ENCODE results near the gene BEST1.
"Not testable (repeated sequence)": the region's sequence is repeated elsewhere in the genome, so short reads cannot be mapped to it uniquely, and the experiment has no call there.

Gene BEST1

DNA sequence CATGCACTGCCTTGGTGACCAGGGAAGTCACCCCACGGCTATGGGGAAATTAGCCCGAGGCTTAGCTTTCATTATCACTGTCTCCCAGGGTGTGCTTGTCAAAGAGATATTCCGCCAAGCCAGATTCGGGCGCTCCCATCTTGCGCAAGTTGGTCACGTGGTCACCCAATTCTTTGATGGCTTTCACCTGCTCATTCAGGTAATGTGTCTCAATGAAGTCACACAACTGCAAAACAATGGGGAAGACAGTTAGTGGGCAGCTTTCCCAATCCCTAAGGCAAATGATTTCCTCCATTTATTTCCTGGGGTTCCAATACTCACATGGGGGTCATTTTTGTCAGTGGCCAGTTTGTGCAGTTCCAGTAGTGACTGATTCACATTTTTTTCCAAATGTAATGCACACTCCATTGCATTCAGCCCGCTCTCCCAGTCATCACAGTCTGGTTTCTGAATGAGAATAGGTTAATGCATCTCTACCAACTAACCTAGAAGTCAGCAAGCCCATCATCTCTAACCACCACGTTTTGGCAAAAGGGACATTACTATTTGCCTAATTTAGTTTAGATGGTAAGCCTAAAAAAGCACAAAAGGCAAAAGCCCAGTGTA is 14.6 kb downstream of the BEST1 start:
- DNase-seq (ENCODE audit: low read depth): not testable (repeated sequence)

DNA sequence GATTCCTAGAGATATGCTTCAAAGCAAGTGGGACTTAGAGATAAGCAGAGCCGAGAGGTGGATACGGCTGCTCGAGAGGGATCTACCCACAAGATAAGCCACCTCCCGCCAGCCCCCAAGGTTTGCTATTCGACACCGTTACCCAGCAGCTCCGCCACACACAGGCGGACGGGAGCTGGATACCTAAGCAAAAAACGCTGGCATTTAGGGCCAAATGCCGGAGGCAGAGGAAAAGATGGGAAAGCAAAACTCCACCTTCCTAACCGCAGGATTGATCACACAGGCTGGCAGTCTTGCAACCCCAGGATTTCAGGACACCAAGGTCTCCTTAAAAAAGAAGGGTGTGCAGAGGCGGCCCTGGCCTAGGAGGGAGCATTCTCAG is 16.6 kb downstream of the BEST1 start:
- no peak for DNase-seq (ENCODE audit: low read depth)

DNA sequence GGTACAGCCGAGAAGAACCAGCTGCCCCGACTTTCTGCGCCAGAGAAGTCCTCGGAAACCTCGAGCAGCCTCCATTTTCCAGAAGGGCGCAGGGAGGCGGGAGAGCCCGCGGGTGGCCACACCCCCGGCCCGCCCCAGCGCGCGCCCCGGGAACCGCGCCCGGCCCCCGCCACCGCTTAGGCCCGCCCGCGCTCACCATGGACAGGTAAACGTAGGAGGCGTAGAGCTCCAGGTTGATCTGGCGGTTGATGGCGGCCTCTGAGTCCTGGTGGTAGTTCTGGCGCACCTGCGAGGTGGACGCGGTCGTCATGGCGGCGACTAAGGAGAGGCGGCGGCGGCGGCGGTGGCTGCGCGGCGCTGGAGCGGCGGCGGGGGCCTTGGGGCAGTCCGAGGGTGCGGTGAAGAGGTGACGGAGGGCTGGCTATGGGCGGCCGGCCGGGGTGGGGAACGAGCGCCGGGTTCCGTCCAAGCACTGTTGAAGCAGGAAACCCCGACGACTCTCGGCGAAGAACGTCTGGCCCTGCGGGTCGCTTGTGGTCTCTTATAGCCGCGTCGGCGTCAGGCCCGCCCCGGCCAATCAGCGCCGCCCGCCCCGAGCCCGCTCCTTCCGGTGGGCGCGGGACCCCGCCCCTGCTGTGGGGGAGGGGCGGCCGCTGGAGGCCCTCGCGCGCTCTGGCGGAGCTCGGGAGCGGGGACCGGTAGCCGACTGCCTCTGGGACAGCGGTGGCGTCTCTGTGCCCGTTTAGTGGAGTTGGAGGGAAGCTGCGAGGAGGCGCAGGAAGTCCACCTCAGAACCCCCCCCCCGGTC is 17.2 kb downstream of the BEST1 start, which contains the start of gene FTH1:
Gene FTH1 (minus strand): TSS at position 519 of the 808 bp plus-strand sequence. CDS start 209 bp downstream, at position 310.
- no peak for DNase-seq (ENCODE audit: low read depth)

DNA sequence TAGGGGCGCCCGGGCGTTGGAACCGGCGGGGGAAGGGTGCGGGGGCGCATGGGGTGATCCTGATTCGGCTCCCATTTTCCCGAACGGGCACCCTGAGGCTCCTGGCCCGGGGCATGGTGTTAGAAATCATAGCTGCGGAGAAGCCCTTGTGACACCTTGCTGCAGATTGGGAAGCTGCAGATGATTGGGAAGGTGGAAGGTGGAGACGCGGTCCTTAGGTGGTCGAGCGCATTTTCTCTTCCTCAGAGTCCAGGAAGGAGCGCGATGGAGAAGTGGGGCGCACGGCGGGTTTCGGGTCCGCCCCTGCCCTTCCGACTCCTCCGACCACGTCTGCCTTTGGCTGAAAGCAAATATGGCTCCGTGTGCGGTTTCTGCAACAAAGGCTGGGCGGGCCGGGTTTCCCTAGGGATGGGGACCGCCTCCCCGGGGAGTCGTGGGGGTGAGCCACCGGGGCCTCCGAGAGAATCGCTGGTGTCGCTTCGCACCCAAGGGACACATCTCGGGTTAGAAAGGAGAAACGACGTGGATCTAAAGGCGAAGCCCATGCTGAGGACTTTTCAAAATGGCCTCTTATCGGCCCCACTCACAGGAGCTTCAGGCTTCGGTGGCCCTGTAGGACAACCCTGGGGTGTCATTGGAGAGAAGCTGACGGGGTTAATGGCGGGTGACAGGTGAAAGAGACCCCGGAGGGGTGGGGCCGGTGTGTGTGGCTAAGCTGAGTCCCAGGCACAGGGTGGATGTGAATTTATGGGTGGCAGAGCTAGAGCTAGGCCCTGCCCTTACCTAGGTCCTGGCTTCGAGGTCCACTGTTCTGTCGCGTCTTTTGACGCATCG is 18.0 kb downstream of the BEST1 start:
- DNase-seq (ENCODE audit: low read depth): no peak

DNA sequence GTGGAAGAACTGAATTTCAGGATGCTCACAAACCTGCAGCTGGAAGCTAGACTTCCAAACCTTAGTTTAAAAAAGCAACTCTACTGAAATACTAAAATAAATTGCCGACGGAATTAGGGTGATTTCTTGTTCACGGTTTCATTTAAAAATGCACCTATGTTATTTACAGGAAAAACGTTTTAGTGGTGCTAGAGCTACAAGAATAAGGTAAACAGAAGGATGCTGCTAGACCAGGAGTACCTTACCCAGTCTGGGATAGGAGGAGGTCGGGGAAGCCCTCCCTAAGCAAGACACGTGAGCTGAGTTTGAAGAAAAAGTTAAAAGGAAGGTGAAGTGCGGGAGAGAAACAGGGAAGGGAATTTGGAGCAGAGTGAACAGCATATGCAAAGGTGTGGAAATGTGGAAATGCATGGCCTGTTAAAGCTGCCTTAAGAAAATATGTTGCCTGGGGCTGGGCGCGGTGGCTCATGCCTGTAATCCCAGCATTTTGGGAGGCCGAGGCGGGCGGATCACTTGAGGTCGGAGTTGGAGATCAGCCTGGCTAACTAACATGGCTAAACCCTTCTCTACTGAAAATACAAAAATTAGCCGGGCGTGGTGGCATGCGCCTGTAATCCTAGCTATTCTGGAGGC is 18.7 kb downstream of the BEST1 start:
- DNase-seq (ENCODE audit: low read depth): no peak

DNA sequence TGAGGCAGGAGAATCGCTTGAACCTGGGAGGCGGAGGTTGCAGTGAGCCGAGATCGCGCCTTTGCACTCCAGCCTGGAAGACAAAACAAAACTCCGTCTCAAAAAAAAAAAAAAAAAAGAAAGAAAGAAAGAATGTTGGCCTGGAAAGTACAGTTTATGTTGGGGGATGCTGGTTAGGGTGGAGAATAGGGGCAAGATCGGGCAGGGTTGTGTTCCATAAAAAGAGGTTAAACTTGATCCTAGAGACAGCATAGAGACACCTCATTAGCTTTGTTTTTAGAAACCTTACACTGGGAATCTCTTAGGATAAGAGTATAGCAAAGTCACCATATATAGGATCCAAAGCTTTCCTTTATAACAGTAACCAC is 19.2 kb downstream of the BEST1 start:
- DNase-seq (ENCODE audit: low read depth): no peak

DNA sequence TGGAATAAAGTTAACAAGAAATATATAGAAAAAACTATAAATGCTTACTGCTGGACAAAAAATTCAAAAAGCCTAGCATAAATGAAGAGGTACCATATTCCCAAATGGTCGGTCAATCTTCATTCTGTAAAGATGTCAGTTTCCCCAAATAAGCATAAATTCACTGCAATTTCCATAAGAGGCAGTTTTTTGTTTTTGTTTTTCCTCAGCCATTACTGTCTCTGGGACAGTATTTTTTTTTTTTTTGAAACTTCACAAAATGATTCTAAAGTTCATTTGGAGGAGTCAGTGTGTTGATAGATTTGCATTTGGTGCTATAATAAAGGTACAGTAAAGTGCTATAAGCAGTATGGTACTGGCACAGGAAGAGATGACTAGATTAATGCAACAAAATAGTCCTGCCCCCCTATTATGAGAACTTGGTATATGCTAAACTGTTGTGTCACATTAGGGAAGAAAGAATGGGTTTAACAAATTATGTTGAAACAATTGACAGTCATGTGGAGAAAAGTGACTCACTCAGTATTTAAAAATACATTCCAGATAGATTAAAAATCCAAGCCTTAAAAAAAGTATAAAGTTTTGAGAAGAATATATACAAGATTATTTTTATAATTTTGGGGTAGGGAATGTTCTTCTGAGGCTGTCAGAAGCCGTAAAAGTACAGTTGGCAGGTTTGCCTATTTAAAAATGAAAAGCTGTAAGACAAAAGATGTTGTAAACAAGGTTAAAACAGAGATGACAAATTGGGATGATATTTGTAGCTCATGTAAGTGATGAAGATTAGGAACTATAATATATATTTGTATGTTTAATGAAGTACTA is 19.9 kb downstream of the BEST1 start:
- DNase-seq (ENCODE audit: low read depth): no peak

DNA sequence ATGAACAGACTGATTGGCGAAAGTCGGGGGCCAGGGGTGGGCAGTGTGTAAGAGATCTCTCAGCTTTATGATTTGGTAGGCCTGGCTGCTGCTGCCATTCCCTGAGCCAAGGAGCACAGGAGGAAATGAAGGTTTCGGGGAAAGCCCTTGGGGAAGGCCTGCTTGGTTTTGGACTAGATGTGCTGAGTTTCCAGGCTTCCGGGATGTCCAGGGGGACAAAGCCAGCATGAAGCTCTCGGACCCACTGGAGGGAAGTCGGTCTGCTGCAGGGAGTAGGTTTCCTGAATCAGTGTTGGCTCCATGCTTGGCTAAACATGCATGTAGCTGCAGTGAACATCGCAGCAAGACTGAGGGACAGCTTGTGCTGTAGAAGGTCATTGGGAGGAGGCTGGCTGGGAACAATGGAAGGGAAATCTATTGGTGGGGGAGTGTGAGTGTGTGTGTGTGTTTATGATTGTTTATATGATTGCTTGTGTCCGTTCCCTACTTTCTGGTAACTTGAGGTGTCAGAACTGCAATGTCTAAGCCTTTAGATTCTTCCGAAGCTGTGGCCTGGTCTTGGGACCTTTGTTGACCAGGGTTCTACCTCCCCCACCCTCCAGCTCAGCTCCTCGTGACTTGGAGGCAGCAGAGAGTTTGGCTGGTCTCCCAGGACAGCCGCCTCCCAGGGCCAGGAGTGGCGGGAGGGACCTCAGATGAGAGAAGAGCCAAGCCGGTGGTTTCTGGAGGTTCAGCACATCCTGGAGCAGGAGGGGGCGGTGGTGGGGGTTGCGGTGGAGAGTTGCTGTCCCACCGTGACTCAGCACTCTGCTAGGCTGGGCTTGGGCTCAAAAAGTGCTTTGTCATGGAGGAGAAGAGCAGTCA is 21.3 kb downstream of the BEST1 start:
- DNase-seq (ENCODE audit: low read depth): peak; percentile 91

DNA sequence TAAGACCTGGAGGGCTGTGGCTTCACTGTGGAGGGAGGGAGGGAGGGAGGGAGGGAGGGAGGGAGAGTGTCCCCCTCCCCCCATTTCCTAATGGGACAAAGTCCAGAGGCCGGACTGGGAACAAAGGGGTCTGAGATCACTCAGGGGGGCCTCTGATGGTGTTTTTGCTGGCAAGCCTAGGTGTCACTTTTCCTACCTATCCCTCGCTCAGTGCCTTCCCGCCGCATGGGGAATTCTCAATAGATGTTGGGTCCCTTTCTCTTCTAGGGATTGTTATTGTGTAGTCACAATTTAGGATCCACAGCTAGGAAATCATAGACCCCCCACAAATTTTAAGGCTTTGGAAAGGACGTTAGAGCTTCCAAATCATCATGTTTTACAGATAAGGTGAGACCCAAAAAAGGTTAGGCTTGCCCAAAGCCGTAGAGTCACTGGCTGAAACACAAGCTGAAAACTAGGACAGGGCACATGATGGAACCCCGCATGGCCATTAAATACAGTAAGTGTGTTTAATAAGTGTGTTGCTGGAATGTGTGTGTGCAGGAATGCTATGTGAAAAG is 22.0 kb downstream of the BEST1 start:
- no peak for DNase-seq (ENCODE audit: low read depth)

DNA sequence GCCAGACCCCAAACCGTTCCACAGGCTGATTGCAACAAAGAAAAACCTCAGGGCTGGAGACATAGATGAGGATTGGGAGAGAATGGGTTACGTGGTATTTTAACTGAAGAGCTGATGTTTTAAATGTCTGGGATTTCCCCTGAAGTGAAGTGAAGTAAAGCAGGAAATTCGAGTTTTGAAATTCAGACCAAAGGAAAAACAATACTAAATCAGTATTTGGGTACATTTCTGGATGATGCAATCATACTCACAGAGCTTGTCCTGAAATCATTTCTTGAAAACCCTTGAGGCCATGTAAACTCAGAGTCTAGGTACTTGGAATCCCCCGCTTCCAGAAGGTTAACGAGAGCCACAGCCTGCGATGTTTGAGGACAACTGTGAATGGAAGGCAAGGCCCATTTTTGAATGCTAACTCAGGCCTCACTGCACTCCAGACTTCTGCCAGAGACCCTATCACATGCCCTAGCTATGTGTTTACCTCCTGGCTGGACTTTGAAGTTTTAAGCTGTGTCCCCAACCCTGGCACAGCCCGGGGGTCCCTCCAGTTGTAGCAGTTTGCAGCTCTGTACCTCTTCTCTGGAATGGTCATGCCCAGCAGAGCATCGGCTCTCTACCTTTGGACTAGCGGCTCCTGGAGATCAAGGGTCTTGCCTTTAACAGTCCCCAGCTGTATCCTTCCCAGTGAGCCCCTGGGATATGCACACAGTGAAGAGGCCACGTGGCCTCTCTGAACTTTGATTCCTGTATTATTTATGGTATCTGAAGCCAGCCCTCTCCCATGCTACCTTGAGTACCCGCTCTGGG is 22.7 kb downstream of the BEST1 start:
- DNase-seq (ENCODE audit: low read depth): peak; percentile 91

DNA sequence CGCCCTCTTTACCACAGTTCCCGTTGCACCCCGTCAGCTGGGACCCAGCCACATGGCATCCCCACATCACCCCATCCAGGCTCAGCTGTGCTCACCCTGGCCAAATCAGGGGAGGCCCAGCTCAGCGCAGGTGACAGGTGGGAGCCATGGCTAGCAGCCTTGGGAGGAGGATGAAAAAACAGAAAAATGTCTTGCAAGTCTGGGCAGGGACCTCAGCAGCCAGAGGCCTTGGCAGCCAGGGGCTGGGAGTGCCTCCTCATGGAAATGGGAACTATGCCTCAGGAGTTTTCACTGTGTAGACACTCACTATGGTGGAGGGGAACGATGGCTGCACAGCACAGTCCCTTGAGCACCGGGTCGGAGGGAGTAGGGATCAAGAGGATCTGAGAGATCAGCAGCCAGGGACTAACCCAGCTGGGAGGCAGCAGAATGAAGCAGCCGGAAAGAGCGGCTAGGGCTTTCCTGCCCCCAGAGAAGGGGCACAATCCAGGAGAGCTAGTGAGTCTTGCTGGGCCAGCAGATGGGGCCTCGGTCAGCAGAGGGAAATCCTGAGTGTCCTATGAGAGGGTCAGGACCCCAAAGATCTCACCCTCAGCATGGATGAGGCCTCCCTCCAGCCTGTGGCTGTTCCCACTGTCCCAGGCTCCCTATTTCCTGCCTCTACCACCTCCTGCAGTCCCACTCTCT is 23.5 kb downstream of the BEST1 start:
- DNase-seq (ENCODE audit: low read depth): no peak

DNA sequence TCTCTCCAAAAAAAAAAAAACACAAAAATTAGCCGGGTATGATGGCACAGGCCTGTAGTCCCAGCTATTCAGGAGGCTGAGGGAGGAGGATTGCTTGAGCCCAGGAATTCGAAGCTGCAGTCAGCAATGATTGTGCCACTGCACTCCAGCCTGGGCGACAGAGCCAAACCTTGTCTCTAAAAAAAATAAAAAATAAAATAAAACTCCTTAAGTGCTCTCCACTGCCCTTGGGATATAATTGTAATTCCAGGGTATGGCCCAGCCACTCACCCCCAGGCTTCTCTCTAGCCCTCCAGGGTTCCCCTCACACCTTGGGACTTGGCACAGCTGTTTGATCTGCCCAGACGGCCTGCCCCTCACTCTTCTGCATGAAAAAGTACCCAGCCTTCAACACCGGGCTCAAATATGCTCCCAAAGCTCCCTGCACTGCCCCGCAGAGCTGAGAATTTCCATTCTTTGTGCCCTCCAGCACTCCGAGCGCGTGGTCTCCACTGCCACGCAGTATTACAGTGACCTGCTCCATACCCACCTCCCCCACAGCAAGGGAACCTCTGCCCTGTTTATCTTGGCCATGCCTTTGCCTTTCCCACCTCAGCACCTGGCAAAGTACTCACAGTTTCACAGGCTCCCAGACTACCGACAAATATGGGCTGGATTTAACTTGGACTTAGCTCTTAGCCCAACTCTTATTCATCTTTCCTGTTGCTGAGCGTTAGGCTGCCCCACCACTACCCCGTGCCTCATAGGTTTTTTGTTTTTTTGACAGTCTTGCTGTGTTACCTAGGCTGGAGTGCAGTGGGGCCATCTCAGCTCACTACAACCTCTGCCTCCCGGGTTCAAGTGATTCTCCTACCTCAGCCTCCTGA is 24.8 kb downstream of the BEST1 start:
- no peak for DNase-seq (ENCODE audit: low read depth)

DNA sequence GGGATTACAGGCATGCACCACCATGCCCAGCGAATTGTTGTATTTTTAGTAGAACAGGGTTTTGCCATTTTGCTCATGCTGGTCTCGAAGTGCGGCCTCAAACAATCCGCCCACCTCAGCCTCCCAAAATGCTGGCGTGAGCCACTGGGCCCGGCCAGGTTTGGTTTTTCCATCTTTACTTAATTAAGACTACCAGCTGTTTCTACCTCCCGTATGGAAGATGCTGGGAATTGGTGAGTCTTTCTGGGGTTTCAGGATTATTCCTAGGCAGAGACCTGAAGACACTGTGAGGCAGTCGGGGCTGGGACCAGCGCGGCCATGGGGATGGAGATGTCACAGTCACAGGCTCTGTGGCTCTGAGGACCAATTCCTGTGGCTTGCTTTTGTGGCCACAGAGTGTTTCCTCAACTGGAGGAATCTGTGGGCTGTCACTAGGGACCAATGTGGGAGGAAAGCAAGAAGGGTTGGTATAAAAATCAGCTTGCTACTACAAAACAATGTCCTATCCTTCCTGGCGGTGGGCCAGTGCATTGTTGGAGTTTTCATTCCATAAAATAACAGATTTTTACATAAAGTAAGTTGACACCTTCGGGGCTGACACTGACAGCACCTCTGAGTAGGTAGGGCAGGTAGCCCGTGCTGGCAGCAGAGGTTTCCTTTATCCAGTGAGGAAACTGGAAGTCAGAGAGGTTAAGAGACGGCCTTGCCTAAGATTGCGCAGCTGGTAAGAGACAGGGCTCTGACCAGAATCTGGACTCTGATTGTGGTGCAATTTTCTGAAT is 25.7 kb downstream of the BEST1 start:
- no peak for DNase-seq (ENCODE audit: low read depth)

DNA sequence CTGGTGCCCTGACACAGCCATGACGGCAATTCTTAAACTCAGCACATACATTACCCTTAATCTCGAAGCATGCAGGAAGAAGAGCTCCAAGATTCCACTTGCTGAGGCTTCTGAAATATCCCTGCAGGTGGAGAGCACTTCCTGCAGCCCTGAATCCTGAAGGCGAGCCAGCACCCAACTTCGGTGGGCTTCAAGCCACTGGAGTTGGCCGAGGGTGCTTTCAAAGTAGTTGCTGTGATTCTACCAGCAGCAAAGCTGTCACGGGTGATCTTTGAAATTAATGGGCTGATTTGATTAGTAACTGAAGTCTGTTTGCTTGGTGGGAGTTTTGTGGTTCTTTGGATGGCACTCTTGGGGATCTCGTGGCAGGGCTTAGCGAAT is 26.3 kb downstream of the BEST1 start:
- no peak for DNase-seq (ENCODE audit: low read depth)

DNA sequence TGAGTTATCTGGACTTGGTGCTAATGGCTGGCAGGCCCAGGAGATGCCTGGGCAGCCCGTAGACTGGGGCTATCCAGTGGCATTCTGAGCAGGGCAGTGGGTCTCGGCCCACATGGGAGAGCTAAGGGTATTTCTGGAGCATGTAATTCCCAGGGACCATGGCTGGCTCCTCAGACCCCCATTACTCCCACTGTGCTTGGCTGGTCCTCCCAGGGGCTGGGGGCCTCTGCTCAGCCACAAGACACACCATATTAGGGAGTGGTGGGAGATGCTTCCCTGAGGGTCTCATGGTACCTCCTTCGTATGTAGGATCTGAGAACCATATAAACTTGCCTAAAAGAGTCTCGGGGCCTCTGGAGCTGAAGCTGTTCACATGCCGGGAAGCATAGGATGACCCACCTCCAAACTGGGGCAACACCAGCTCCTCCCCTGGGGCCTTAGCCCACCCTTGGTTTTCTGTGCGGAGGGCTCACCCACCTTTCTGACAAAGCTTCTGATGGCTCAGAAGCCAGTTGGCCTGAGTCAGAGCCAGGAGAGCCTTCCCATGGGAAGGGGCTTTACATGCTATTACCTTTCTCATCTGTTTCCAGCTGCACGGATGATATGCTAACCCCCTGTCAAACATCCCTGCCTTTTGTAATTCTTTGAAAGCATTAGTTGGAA is 26.8 kb downstream of the BEST1 start:
- no peak for DNase-seq (ENCODE audit: low read depth)
